Measurements from ENCODE around the gene ZNF501. TPM values are rescaled to one million over a fixed set of nuclear protein-coding genes. Genes with fewer than 3 reads are reported as not detected.

ZNF501 gene
- total and polyA plus RNA-seq, 2 of the 13 experiments (the other 11 are each of a cell fraction or from before 2014, with no cell fraction given), result 2.4 to 2.8 TPM

DNA sequence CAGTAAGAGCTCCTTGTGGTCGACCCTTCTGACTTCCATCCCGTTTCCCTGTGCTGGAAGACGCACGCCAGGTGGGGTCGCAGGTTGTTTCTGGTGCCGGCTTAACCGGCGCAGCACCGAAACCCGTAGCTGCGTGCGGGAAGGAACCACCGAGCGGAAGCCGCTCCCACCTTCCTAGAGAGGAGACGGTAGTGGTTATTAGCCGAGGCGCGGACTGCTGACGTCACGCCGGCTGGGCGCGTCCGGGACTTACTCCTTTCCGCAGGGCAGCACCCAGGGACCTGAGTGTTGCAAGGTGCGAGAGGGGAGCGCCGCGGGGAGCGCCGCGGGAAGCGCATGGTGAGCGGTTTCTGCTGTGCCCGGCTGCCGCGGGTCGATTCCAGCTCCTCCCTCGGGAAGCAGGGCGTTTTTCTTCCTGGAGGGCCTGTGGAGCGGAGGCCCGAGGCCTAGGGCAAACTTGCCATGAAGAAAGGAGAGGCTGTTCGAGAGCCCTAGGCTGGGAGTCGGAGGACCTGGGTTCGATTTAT, at the start of gene ZNF501 (continued):
- TF ChIP-seq SNAPC4 (CRISPR knock-in tag; IDR thresholded peaks at IDR 0.05) (0 out of 2 replicates have a peak, but pooled peaks have one; percentile 54), DR1 (CRISPR knock-in tag; IDR thresholded peaks at IDR 0.05) (peak; percentile 85), ZNF224 (CRISPR knock-in tag; IDR thresholded peaks at IDR 0.05) (0 out of 2 replicates have a peak, but pooled peaks have one; percentile 61), REST (IDR thresholded peaks at IDR 0.05; ENCODE audit: borderline replicate concordance in 1 of 2, low read depth in 1 of 2, low read length in 2 of 2) (peak in 1 of 2 experiments; percentile 18; a peak in 1 of 4 replicates), ZNF607 (CRISPR knock-in tag; IDR thresholded peaks at IDR 0.05; ENCODE audit: borderline replicate concordance) (peak; percentile 45; the same call in 1 of the 2 replicates), SMARCE1 (IDR thresholded peaks at IDR 0.05; ENCODE audit: borderline replicate concordance) (no peak), SRSF1 (optimal IDR thresholded peaks at IDR 0.05; ENCODE audit: low read depth, low read length) (no peak), HOXA3 (CRISPR knock-in tag; IDR thresholded peaks at IDR 0.05) (peak; percentile 98), NFAT5 (CRISPR knock-in tag; IDR thresholded peaks at IDR 0.05) (peak; percentile 93), IRF9 (CRISPR knock-in tag; IDR thresholded peaks at IDR 0.05; ENCODE audit: borderline replicate concordance) (peak; percentile 46; the same call in 1 of the 2 replicates), AGO1 (IDR thresholded peaks at IDR 0.05; ENCODE audit: low read depth, low read length, poor library complexity, severe bottlenecking) (peak; percentile 76)

Measured in HepG2 (cell line).